Measurements from ENCODE around the gene LNX2. TPM values are rescaled to one million over a fixed set of nuclear protein-coding genes. Genes with fewer than 3 reads are reported as not detected.

The LNX2 gene
- 1 to 10 TPM; 4.7 to 4.8 TPM for total RNA-seq

GRCh38 chr13:27620377-27621115 lies at the start of gene LNX2:
Gene LNX2 (minus strand): TSS chr13:27620529. CDS start chr13:27581703, 38,826 bp downstream.
- peak within 1 kb of the TSS; percentile 92 for H3K4me3 Mint-ChIP-seq
- peak within 1 kb of the TSS; percentile 91 for H3K27ac Mint-ChIP-seq
- peaks cover 29% of the 10 kb centered on the region for H3K36me3 Mint-ChIP-seq (ENCODE audit: low read depth)

DNA sequence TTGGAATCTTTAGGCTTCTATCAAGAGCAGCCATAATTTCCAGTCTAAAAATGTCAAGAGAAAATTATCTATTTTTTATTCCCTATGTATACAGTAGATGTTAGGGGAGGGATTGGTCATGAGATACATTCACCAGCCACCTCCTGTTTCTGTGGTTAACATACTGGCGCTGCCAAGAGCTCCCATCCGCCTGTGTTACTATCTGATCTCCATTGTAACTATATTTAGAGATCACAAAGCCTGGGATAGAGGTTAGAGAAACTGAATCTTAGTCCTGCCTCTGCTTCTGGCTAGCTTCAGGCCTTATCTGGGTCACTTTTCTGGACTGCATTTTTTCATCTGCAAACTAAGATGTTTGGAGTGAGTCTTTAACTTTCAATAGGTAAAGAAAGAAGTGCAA lies 47.6 kb upstream of the LNX2 start:
- H3K4me1 Mint-ChIP-seq, result no peaks in the 10 kb centered on the region
- CTCF ChIA-PET, result interaction anchor here (0.7 kb wide), 1 partner anchor 1216 kb away, joined by 3 read pairs; no protein-coding TSS in a partner anchor
- DNase-seq, result no peak
- intact Hi-C loops (cut with DNase I, micrococcal nuclease), result no loop called here
- no peaks in the 10 kb centered on the region for H3K27me3 Mint-ChIP-seq
- H3K36me3 Mint-ChIP-seq (ENCODE audit: low read depth), result peaks cover 8% of the 10 kb centered on the region
- no peak for ATAC-seq
- H3K4me3 Mint-ChIP-seq, result no peak overlapping the region
- POLR2A ChIA-PET, result interaction anchor here (0.7 kb wide), 1 partner anchor 135 kb away, joined by 4 read pairs; no protein-coding TSS in a partner anchor
- no peak overlapping the region for H3K27ac Mint-ChIP-seq
- H3K9me3 Mint-ChIP-seq (ENCODE audit: low read depth), result peaks cover 2% of the 10 kb centered on the region

More at GRCh38 chr13:27620377-27621115, at the start of gene LNX2:
- ChIA-PET POLR2A (interaction anchor here (0.6 to 1.3 kb wide), 7 partner anchors 9 to 350 kb away, joined by 3 to 5 read pairs (median 3); partner anchors contain the start of gene RASL11A), CTCF (interaction anchor here (0.6 to 2.5 kb wide), 7 partner anchors 9 to 319 kb away, joined by 3 to 9 read pairs (median 4); partner anchors contain the start of gene GTF3A)
- peak; percentile 92 for ATAC-seq
- intact Hi-C loops (cut with DNase I, micrococcal nuclease), result loop anchor here (1.0 to 10.0 kb wide), 11 partner anchors 170 to 1436 kb away; partner anchors contain the start of genes GTF3A (in 2 of the 2), MTIF3 (in 2 of the 2), RPL21 (in 2 of the 2) and PAN3 (in 1 of the 2)
- H3K9me3 Mint-ChIP-seq (ENCODE audit: low read depth), result no peaks in the 10 kb centered on the region
- peaks cover 51% of the 10 kb centered on the region for H3K4me1 Mint-ChIP-seq
- DNase-seq, result peak; percentile 98
- H3K27me3 Mint-ChIP-seq, result no peaks in the 10 kb centered on the region

GRCh38 chr13:27666951-27667350 lies 46.6 kb upstream of the LNX2 start:
- H3K9me3 Mint-ChIP-seq (ENCODE audit: low read depth), result no peaks in the 10 kb centered on the region
- ChIA-PET POLR2A (no interaction called here), CTCF (no interaction called here)
- H3K4me3 Mint-ChIP-seq, result no peak overlapping the region
- H3K36me3 Mint-ChIP-seq (ENCODE audit: low read depth), result peaks cover 8% of the 10 kb centered on the region
- no peak overlapping the region for H3K27ac Mint-ChIP-seq
- no peaks in the 10 kb centered on the region for H3K4me1 Mint-ChIP-seq
- DNase-seq (no peak), ATAC-seq (no peak)
- H3K27me3 Mint-ChIP-seq, result no peaks in the 10 kb centered on the region
- intact Hi-C loops (cut with DNase I, micrococcal nuclease), result no loop called here

DNA sequence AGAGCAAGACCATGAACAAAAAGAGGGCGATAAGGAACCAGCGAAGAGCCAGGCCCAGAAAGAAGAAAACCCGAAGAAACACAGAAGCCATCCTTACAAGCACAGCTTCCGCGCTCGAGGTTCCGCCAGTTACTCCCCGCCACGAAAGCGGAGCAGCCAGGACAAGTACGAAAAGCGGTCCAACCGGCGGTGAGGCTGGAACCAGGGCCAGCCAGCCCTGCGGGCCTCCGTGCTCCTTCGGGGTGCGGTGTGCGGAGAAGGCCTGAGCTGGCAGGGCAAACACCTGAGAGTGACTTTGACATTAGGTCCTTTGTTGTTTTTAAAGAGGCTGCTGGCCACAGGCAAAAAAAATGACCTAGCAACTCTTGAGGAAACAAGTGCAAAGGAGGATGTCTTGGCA lies 45.4 kb upstream of the LNX2 start:
- intact Hi-C loops (cut with DNase I, micrococcal nuclease), result no loop called here
- ChIA-PET CTCF (interaction anchor here (1.0 kb wide), 1 partner anchor 135 kb away, joined by 3 read pairs; no protein-coding TSS in a partner anchor), POLR2A (no interaction called here)
- H3K4me1 Mint-ChIP-seq, result no peaks in the 10 kb centered on the region
- no peak overlapping the region for H3K4me3 Mint-ChIP-seq
- H3K27me3 Mint-ChIP-seq, result no peaks in the 10 kb centered on the region
- no peak overlapping the region for H3K27ac Mint-ChIP-seq
- DNase-seq (no peak), ATAC-seq (no peak)
- peaks cover 9% of the 10 kb centered on the region for H3K36me3 Mint-ChIP-seq (ENCODE audit: low read depth)
- no peaks in the 10 kb centered on the region for H3K9me3 Mint-ChIP-seq (ENCODE audit: low read depth)

GRCh38 chr13:27665333-27665732 lies 45.0 kb upstream of the LNX2 start:
- no peak overlapping the region for H3K27ac Mint-ChIP-seq
- H3K36me3 Mint-ChIP-seq (ENCODE audit: low read depth), result peaks cover 12% of the 10 kb centered on the region
- ATAC-seq (no peak), DNase-seq (no peak)
- no peaks in the 10 kb centered on the region for H3K27me3 Mint-ChIP-seq
- no peaks in the 10 kb centered on the region for H3K9me3 Mint-ChIP-seq (ENCODE audit: low read depth)
- H3K4me1 Mint-ChIP-seq, result no peaks in the 10 kb centered on the region
- ChIA-PET CTCF (interaction anchor here (1.0 kb wide), 1 partner anchor 134 kb away, joined by 3 read pairs; no protein-coding TSS in a partner anchor), POLR2A (no interaction called here)
- intact Hi-C loops (cut with DNase I, micrococcal nuclease), result no loop called here
- H3K4me3 Mint-ChIP-seq, result no peak overlapping the region

GRCh38 chr13:27663947-27664346 lies 43.6 kb upstream of the LNX2 start:
- Mint-ChIP-seq H3K9me3 (ENCODE audit: low read depth) (no peaks in the 10 kb centered on the region), H3K36me3 (ENCODE audit: low read depth) (peaks cover 13% of the 10 kb centered on the region), H3K4me1 (no peaks in the 10 kb centered on the region), H3K4me3 (no peak overlapping the region), H3K27ac (no peak overlapping the region), H3K27me3 (no peaks in the 10 kb centered on the region)
- POLR2A ChIA-PET, result no interaction called here
- CTCF ChIA-PET, result no interaction called here
- intact Hi-C loops (cut with DNase I, micrococcal nuclease), result no loop called here
- ATAC-seq, result no peak
- no peak for DNase-seq

GRCh38 chr13:27662738-27663470 lies 42.6 kb upstream of the LNX2 start:
- H3K27me3 Mint-ChIP-seq, result no peaks in the 10 kb centered on the region
- peaks cover 13% of the 10 kb centered on the region for H3K36me3 Mint-ChIP-seq (ENCODE audit: low read depth)
- DNase-seq (no peak), ATAC-seq (no peak)
- H3K9me3 Mint-ChIP-seq (ENCODE audit: low read depth), result no peaks in the 10 kb centered on the region
- ChIA-PET POLR2A (no interaction called here), CTCF (interaction anchor here (0.9 kb wide), 1 partner anchor 10 kb away, joined by 3 read pairs; no protein-coding TSS in a partner anchor)
- H3K4me1 Mint-ChIP-seq, result no peaks in the 10 kb centered on the region
- no peak overlapping the region for H3K27ac Mint-ChIP-seq
- intact Hi-C loops (cut with DNase I, micrococcal nuclease), result no loop called here
- no peak overlapping the region for H3K4me3 Mint-ChIP-seq

DNA sequence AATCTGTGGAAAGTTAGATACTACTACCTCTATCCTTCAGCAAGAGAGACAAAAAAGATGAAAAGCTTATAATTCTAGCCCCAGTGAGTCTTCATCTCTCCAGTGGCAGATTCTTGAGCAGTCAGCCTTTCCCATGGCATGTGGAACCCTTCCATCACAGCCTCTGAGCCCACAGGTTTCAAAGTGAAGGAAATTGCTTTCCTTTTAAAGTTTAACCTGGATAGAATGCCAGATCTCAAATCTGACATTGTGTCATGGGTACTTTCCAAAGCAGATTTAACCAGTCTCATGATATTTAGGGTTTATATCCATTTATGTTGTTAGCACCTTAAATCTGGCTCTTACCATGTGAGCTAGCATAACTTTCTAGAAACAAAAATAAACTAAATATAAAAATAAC lies 40.7 kb upstream of the LNX2 start:
- ChIA-PET CTCF (interaction anchor here (1.4 kb wide), 1 partner anchor 13 kb away, joined by 5 read pairs; no protein-coding TSS in a partner anchor), POLR2A (no interaction called here)
- Mint-ChIP-seq H3K4me1 (no peaks in the 10 kb centered on the region), H3K27ac (no peak overlapping the region), H3K27me3 (no peaks in the 10 kb centered on the region), H3K36me3 (ENCODE audit: low read depth) (peaks cover 14% of the 10 kb centered on the region), H3K4me3 (no peak overlapping the region), H3K9me3 (ENCODE audit: low read depth) (no peaks in the 10 kb centered on the region)
- no peak for DNase-seq
- ATAC-seq, result no peak
- intact Hi-C loops (cut with DNase I, micrococcal nuclease), result no loop called here

- no peaks in the 10 kb centered on the region for H3K4me1 Mint-ChIP-seq
- ChIA-PET POLR2A (no interaction called here), CTCF (interaction anchor here (1.4 kb wide), 1 partner anchor 13 kb away, joined by 5 read pairs; no protein-coding TSS in a partner anchor)
- intact Hi-C loops (cut with DNase I, micrococcal nuclease), result no loop called here
- H3K9me3 Mint-ChIP-seq (ENCODE audit: low read depth), result no peaks in the 10 kb centered on the region
- no peak for DNase-seq
- no peak for ATAC-seq
- H3K36me3 Mint-ChIP-seq (ENCODE audit: low read depth), result peaks cover 15% of the 10 kb centered on the region
- no peak overlapping the region for H3K27ac Mint-ChIP-seq
- H3K27me3 Mint-ChIP-seq, result no peaks in the 10 kb centered on the region
- H3K4me3 Mint-ChIP-seq, result no peak overlapping the region
Observed at GRCh38 chr13:27660511-27660910, 40.2 kb upstream of the LNX2 start.

GRCh38 chr13:27659145-27659865 lies 39.0 kb upstream of the LNX2 start:
- H3K9me3 Mint-ChIP-seq (ENCODE audit: low read depth), result no peaks in the 10 kb centered on the region
- no peak overlapping the region for H3K27ac Mint-ChIP-seq

DNA sequence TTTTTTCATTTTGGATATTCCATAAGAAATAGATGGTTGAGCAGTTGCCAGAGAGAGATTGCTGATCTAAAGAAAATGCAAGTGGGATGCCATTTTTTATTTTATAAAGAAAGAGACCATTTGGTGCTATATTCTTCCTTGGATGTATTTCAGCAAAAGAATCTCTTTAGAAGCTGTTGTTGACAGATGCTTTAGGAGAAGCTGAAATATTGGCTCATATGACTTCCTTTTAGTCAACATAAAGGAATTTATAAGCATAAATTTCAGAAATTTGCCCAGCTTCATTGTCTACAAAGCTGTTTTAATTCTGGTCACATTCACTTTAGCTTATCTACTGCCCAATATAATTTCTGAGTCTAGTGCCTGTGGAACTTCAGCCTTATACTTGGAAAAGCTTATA lies 38.2 kb upstream of the LNX2 start:
- H3K9me3 Mint-ChIP-seq (ENCODE audit: low read depth), result no peaks in the 10 kb centered on the region
- peaks cover 14% of the 10 kb centered on the region for H3K36me3 Mint-ChIP-seq (ENCODE audit: low read depth)
- DNase-seq (no peak), ATAC-seq (no peak)
- H3K27ac Mint-ChIP-seq, result no peak overlapping the region
- H3K4me3 Mint-ChIP-seq, result no peak overlapping the region
- no peaks in the 10 kb centered on the region for H3K4me1 Mint-ChIP-seq
- POLR2A ChIA-PET, result no interaction called here
- CTCF ChIA-PET, result no interaction called here
- H3K27me3 Mint-ChIP-seq, result no peaks in the 10 kb centered on the region
- intact Hi-C loops (cut with DNase I, micrococcal nuclease), result no loop called here

More at GRCh38 chr13:27659145-27659865, 39.0 kb upstream of the LNX2 start:
- ATAC-seq (no peak), DNase-seq (no peak)
- POLR2A ChIA-PET, result no interaction called here
- H3K36me3 Mint-ChIP-seq (ENCODE audit: low read depth), result peaks cover 12% of the 10 kb centered on the region
- intact Hi-C loops (cut with DNase I, micrococcal nuclease), result no loop called here
- no peaks in the 10 kb centered on the region for H3K4me1 Mint-ChIP-seq
- no peak overlapping the region for H3K4me3 Mint-ChIP-seq
- CTCF ChIA-PET, result interaction anchor here (1.0 kb wide), 1 partner anchor 298 kb away, joined by 5 read pairs; no protein-coding TSS in a partner anchor
- no peaks in the 10 kb centered on the region for H3K27me3 Mint-ChIP-seq

All from activated CD4-positive, alpha-beta T cell treated with anti-CD3 and anti-CD28 coated beads for 36 hours (primary cell).